ENCODE data around the gene AGAP5.

Gene AGAP5

DNA sequence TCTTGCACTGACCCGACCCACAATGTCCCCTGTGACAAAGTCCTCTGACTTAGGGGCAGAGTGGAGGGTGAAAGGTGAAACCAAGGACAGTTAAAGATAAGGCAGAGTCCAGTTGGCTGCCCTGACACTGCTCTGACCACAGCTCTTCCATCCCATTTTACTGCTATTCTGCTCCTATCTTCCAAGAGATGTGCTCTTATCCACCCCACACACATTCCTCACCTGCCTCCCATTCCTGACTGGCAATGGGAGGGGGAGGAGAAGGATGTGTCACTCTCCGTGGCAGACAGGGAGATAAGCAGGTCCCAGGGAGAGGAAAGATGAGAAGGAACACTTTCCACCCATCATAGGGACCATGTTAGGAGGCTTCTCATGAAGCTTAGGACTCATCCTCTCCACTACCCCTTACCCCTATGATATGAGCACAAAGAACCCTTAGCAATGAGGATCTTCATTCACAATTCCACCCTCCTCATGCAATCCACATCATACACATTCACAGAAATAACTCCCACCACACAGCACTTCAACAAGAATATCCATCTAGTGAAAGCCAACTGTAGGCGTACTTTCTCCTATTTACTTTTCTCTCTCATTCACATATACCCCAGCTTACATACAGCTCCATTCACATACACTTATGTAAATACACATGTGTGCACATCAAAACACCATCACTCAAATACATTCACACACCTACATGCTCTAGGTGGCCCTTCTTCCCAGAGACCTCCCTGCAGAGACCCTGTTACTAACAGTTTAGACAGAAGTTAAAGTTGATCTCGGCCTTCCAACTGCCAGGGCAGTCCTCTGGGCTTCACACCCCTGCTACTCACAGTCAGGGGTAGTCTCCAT lies 48.7 kb downstream of the AGAP5 start:
- H4K20me1 ChIP-seq: no peaks in the 10 kb centered on the region
- H3K4me1 ChIP-seq: peaks cover 63% of the 10 kb centered on the region
- H3K27ac ChIP-seq: no peak overlapping the region
- no peaks in the 10 kb centered on the region for H3K36me3 ChIP-seq
- no peaks in the 10 kb centered on the region; the same call in 1 of the 2 replicates for H3K27me3 ChIP-seq
- no peak for TF ChIP-seq Cebpa-rat (IDR thresholded peaks at IDR 0.05)
- peak overlapping the region; percentile 91; the same call in 1 of the 2 replicates for H3K4me2 ChIP-seq
- no peaks in the 10 kb centered on the region for H3K9me3 ChIP-seq
- no peak overlapping the region for H3K9ac ChIP-seq
- no peak overlapping the region for H3K4me3 ChIP-seq

DNA sequence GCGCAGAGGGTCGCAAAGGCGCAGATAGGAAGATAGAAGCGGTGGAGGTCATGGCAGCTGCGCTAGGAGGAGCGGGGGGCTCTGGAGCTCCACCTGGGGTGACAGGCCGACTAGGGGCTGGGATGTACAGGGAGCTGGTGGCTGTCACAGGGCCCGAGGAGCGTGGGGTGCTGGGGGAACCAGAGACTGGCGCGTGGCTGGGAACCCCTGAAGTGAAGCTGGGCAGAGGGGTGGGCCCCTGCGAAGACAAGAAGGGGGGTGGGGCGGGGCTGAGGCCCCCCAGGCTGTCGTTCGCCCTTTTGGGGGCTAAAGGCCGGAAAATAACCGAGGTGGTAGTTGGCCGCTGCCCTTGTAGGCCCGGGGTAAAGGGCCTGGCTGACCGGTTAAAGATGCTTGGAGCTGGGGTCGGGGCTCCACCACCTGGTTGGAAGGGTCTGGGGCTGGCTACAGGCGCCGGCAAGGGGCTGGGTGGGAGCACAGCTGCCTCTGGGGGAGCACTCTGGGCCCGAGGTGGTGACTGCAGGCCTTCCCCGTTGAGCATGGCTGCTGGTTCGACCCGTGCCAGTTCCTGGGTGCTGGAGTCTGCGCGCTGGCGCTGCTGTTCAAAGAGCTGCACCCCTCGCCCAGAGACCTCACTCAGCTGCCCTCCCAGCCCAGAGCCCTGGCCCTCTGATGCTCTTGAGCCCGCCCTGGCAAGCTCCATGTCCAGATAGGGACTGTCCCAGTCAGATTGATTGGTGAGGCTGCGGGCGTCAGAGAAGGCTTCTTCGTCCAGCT lies 49.8 kb downstream of the AGAP5 start:
- H3K27me3 ChIP-seq: no peaks in the 10 kb centered on the region; the same call in 1 of the 2 replicates
- no peaks in the 10 kb centered on the region for H3K9me3 ChIP-seq
- no peak for TF ChIP-seq Cebpa-rat (IDR thresholded peaks at IDR 0.05)
- no peaks in the 10 kb centered on the region for H4K20me1 ChIP-seq
- H3K9ac ChIP-seq: peak overlapping the region; percentile 72
- peak overlapping the region; percentile 91 for H3K4me2 ChIP-seq
- no peaks in the 10 kb centered on the region for H3K36me3 ChIP-seq
- peak overlapping the region; percentile 70 for H3K4me3 ChIP-seq
- peaks cover 62% of the 10 kb centered on the region for H3K4me1 ChIP-seq
- peak overlapping the region; percentile 57 for H3K27ac ChIP-seq

DNA sequence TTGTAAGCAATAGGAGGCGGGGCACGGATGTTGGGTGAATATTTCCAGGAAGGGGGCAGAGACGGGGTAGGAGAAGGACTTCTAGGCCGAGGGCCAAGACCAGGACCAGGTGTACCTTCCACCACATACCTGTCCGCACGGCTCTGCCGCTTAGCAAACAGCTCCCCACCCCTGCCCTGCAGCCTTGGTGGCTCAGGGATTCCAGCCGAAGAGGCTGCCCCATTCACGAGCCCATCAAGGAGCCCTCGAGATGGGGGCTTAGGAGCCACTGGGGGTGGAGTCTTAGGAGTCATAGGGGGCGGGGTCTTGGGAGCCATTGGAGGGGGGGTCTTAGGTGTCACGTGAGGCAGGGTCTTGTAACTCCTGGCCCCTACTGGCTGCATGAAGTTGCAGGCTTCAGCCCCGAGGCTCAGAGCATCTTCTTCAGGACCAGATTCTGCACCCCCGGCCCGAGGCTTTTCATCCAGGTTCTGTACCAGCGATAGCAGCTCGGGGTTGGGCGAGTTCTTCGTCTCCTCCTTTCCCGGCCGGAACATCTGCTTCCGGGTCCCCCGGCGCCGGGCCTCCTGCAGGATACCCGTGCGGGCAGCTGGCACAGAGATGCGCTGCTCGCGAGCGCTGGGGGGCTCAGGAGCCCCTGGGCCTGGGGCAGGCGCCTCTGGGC lies 50.6 kb downstream of the AGAP5 start:
- Histone ChIP-seq H3K9ac (peak overlapping the region; percentile 72), H3K4me1 (peaks cover 60% of the 10 kb centered on the region), H3K9me3 (no peaks in the 10 kb centered on the region), H3K27me3 (no peaks in the 10 kb centered on the region; the same call in 1 of the 2 replicates), H3K4me2 (peak overlapping the region; percentile 91), H3K4me3 (peak overlapping the region; percentile 70), H3K36me3 (no peaks in the 10 kb centered on the region), H3K27ac (peak overlapping the region; percentile 57), H4K20me1 (no peaks in the 10 kb centered on the region)
- no peak for TF ChIP-seq Cebpa-rat (IDR thresholded peaks at IDR 0.05)

DNA sequence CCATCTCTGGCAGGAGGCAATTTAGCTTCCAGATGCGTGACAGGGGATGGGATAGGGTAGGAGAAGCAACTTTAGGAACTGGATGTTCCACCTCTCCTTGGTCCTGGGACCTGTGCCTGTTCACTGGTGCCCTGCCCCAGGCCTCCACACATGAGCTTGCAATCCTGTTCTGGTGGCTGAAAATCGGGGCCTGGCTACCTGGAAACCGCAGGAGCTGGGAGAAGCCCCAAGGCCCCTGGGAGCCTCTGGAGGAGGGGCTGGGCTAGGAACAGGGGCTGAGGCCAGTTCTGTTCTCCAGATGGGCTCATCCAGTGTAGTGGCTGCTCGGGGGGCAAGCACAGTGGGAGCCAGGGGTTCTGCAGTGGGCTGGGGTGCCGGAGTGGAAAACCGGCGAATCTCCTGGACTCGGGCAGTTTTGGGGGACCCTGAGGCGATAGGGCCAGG lies 51.3 kb downstream of the AGAP5 start:
- Histone ChIP-seq H3K9me3 (no peaks in the 10 kb centered on the region), H3K4me3 (no peak overlapping the region), H3K36me3 (no peaks in the 10 kb centered on the region), H3K27ac (no peak overlapping the region), H3K4me2 (peak overlapping the region; percentile 91), H3K9ac (no peak overlapping the region), H4K20me1 (no peaks in the 10 kb centered on the region), H3K27me3 (no peaks in the 10 kb centered on the region; the same call in 1 of the 2 replicates), H3K4me1 (peaks cover 60% of the 10 kb centered on the region)
- TF ChIP-seq Cebpa-rat (IDR thresholded peaks at IDR 0.05): no peak

DNA sequence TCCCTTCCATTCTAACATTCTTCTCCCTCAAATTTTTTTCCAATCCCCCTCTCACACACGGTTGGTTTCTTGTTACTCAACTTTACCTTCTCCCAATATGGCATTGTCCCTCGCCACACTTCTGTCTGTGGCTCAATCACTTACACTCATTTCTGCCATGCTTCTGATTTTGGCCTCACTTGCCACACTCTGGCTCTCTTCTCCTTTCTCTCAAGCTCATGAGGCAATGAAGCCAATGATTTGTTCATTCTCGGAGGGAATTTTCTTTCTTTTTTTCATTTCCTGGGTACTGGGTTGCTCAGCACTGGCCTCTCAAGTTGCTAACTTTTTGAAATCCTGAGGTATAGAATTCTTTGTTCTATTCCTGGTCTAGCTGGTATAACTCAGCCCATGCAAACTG lies 52.7 kb downstream of the AGAP5 start:
- peaks cover 47% of the 10 kb centered on the region for H3K4me1 ChIP-seq

DNA sequence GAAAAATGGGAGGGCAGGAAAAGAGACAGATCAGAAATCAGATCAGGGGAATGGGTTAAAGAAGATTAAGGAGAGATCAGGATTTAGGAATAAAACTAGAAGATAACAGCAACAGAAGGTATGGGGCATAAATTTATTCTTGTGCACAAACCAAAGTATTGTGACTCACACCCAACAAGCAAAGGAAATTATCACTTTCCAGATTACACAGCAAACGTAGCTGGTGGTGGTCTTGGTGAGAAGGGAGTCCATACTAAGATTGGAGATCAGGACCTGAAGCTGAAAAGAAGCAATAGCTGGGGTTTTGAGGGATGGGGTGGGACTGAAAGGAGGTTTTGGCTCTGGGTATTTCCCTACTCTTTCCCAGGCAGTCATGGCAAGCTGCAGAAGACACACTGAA lies 53.1 kb downstream of the AGAP5 start:
- Histone ChIP-seq H3K27me3 (no peaks in the 10 kb centered on the region; the same call in 1 of the 2 replicates), H4K20me1 (no peaks in the 10 kb centered on the region), H3K9me3 (no peaks in the 10 kb centered on the region), H3K4me3 (no peak overlapping the region), H3K4me1 (peaks cover 42% of the 10 kb centered on the region), H3K4me2 (no peak overlapping the region), H3K36me3 (no peaks in the 10 kb centered on the region), H3K9ac (no peak overlapping the region), H3K27ac (no peak overlapping the region)
- TF ChIP-seq Cebpa-rat (IDR thresholded peaks at IDR 0.05): no peak

More for the DNA sequence above, 52.7 kb downstream of the AGAP5 start:
- Histone ChIP-seq H4K20me1 (no peaks in the 10 kb centered on the region), H3K9me3 (no peaks in the 10 kb centered on the region), H3K36me3 (no peaks in the 10 kb centered on the region), H3K27ac (no peak overlapping the region), H3K27me3 (no peaks in the 10 kb centered on the region; the same call in 1 of the 2 replicates), H3K4me2 (no peak overlapping the region), H3K9ac (no peak overlapping the region), H3K4me3 (no peak overlapping the region)
- no peak for TF ChIP-seq Cebpa-rat (IDR thresholded peaks at IDR 0.05)

DNA sequence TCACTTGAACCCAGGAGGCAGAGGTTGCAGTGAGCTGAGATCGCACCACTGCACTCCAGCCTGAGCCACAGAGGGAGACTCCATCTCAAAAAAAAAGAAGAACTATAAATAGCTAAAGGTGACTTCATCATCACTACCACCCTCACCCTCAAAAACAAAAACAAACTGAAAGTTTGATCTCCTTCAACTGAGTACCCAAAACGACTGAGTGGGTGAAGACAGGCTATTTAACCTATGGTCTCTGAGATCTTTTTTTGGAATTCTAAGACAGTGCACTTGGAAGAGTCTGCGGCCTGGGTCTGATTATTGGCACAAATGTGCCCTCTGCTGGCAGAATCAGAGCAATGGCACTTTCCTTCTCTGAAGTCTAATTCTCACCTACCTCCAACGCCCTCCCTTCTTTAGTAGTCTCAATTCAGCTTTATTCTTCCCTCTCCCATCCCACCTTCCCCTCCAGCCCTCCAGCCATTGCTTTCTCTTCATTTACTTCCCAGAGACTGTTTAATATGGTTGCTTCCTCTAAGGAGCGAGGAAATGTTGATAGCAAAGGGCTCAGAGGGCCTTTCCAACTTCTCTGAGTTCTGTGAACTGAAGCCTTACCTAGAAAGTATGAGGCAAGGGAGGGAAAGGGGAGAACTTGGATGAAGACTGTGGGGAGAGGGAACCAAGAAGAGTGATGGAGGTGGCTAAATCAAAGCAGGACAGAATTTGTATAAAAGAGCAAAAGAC lies 53.7 kb downstream of the AGAP5 start:
- H3K4me2 ChIP-seq: peak overlapping the region; percentile 18
- no peak overlapping the region for H3K4me3 ChIP-seq
- no peak overlapping the region for H3K9ac ChIP-seq
- H3K27ac ChIP-seq: no peak overlapping the region
- H3K4me1 ChIP-seq: peaks cover 37% of the 10 kb centered on the region
- no peaks in the 10 kb centered on the region for H3K36me3 ChIP-seq
- no peaks in the 10 kb centered on the region for H4K20me1 ChIP-seq
- no peaks in the 10 kb centered on the region for H3K9me3 ChIP-seq
- no peak for TF ChIP-seq Cebpa-rat (IDR thresholded peaks at IDR 0.05)
- no peaks in the 10 kb centered on the region; the same call in 1 of the 2 replicates for H3K27me3 ChIP-seq

DNA sequence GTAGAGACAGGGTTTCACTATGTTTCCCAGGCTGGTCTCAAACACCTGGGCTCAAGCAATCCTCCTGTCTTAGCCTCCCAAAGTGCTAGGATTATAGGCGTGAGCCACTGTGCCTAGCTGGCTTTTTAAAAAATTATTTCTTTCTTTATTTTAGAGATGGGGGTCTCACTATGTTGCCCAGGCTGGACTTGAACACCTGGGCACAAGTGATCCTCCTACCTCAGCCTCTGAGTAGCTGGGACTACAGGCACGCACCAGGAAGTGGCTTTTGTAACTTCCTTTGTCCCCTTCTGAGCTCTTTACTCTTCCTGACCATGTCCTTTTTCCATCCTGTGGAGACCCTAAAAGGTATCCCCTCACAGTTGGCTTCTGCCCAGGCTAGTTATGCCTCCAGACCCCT lies 54.5 kb downstream of the AGAP5 start:
- H3K9me3 ChIP-seq: no peaks in the 10 kb centered on the region
- no peaks in the 10 kb centered on the region for H4K20me1 ChIP-seq
- no peak overlapping the region for H3K9ac ChIP-seq
- TF ChIP-seq Cebpa-rat (IDR thresholded peaks at IDR 0.05): no peak
- no peak overlapping the region for H3K4me3 ChIP-seq
- no peaks in the 10 kb centered on the region for H3K27me3 ChIP-seq
- peak overlapping the region; percentile 18 for H3K4me2 ChIP-seq
- no peaks in the 10 kb centered on the region for H3K36me3 ChIP-seq
- peaks cover 34% of the 10 kb centered on the region for H3K4me1 ChIP-seq
- 0 out of 2 replicates have a peak overlapping the region, but pooled peaks have one; percentile 13 for H3K27ac ChIP-seq

Measured in BLaER1 (cell line).